Neural progenitor cell (in vitro differentiated cells): ENCODE measurements around the gene RSU1. TPM values are rescaled to one million over a fixed set of nuclear protein-coding genes. Genes with fewer than 3 reads are reported as not detected.

Experiments
- DNase-seq: peaks from one replicate; pipeline ENCODE4 v3.0.0-alpha.2; 2016; ENCODE audit warnings: low spot score
- H2AFZ ChIP-seq: fragments of 200-600 bp; sonication (generic); replicated peaks from 2 replicates; pipeline ENCODE4 v1.6.1; 2016; ENCODE audit warnings: antibody characterized with exemption
- H3F3A ChIP-seq: fragments of 200-600 bp; sonication (generic); 2 replicates; pipeline ENCODE4 v1.6.1; 2016; ENCODE audit warnings: antibody characterized with exemption, low read depth
- H3K27ac ChIP-seq: fragments of 200-600 bp; sonication (generic); 2 replicates; pipeline ENCODE4 v1.5.1; 2016; ENCODE audit warnings: mild to moderate bottlenecking
- H3K27me3 ChIP-seq: fragments of 200-600 bp; sonication (generic); 2 replicates; pipeline ENCODE4 v1.6.1; 2016; ENCODE audit warnings: mild to moderate bottlenecking, moderate library complexity
- H3K36me3 ChIP-seq: fragments of 200-600 bp; sonication (generic); 2 replicates; pipeline ENCODE4 v1.5.1; 2016
- H3K4me1 ChIP-seq: fragments of 200-600 bp; sonication (generic); 2 replicates; pipeline ENCODE4 v1.6.1; 2016; ENCODE audit warnings: mixed run types
- H3K4me2 ChIP-seq: fragments of 200-600 bp; sonication (generic); 2 replicates; pipeline ENCODE4 v1.6.1; 2016
- H3K4me3 ChIP-seq: fragments of 200-600 bp; sonication (generic); 2 replicates; pipeline ENCODE4 v1.5.1; 2016
- H3K79me2 ChIP-seq: fragments of 200-600 bp; sonication (generic); 2 replicates; pipeline ENCODE4 v1.6.1; 2016; ENCODE audit warnings: low read depth
- H3K9ac ChIP-seq: fragments of 200-600 bp; sonication (generic); 2 replicates; pipeline ENCODE4 v1.6.1; 2016
- H3K9me3 ChIP-seq: fragments of 200-600 bp; sonication (generic); 2 replicates; pipeline ENCODE4 v1.5.1; 2016; ENCODE audit warnings: low read depth
- H4K20me1 ChIP-seq: fragments of 200-600 bp; sonication (generic); 2 replicates; pipeline ENCODE4 v1.6.1; 2016; ENCODE audit warnings: low read depth
- H3K27ac Mint-ChIP-seq: 3 replicates; pipeline ENCODE4 v1.8.0; 2021; ENCODE audit warnings: mixed read lengths
- H3K27me3 Mint-ChIP-seq: 2 replicates; pipeline ENCODE4 v1.8.0; 2022; ENCODE audit warnings: low read depth, mild to moderate bottlenecking, inconsistent platforms, moderate library complexity, mixed read lengths; ENCODE audit not compliant: insufficient read depth
- H3K36me3 Mint-ChIP-seq: 3 replicates; pipeline ENCODE4 v1.8.0; 2021; ENCODE audit warnings: mixed read lengths
- H3K4me1 Mint-ChIP-seq: 3 replicates; pipeline ENCODE4 v1.8.0; 2021; ENCODE audit warnings: mixed read lengths
- H3K4me3 Mint-ChIP-seq: 3 replicates; pipeline ENCODE4 v1.8.0; 2021; ENCODE audit warnings: mild to moderate bottlenecking, moderate library complexity, mixed read lengths
- H3K9me3 Mint-ChIP-seq: 3 replicates; pipeline ENCODE4 v1.8.0; 2020; ENCODE audit warnings: mixed read lengths
- EZH2 ChIP-seq: fragments of 200-600 bp; sonication (generic); IDR thresholded peaks from 2 replicates; pipeline ENCODE4 v1.6.1; 2017; ENCODE audit warnings: antibody characterized with exemption, mild to moderate bottlenecking, moderate library complexity
- EZH2phosphoT487 ChIP-seq: fragments of 200-600 bp; sonication (generic); IDR thresholded peaks from 2 replicates; pipeline ENCODE4 v1.6.1; 2017; ENCODE audit warnings: antibody characterized with exemption
- total RNA-seq: library from RNA; depleted of rRNA; stranded (reverse); fragments of >200 nt; gene quantifications from 2 replicates; pipeline ENCODE4 v1.2.3, GENCODE V29; 2015; ENCODE audit warnings: low replicate concordance
- TF ChIP-seq, protein P1 (sequence below): fragments of 200-600 bp; sonication (generic); IDR thresholded peaks from 2 replicates; pipeline ENCODE4 v1.5.1; 2017; ENCODE audit warnings: antibody characterized with exemption, mild to moderate bottlenecking

Gene RSU1
- total RNA-seq, 1 donor from 2014 or later: 9.6 TPM

DNA sequence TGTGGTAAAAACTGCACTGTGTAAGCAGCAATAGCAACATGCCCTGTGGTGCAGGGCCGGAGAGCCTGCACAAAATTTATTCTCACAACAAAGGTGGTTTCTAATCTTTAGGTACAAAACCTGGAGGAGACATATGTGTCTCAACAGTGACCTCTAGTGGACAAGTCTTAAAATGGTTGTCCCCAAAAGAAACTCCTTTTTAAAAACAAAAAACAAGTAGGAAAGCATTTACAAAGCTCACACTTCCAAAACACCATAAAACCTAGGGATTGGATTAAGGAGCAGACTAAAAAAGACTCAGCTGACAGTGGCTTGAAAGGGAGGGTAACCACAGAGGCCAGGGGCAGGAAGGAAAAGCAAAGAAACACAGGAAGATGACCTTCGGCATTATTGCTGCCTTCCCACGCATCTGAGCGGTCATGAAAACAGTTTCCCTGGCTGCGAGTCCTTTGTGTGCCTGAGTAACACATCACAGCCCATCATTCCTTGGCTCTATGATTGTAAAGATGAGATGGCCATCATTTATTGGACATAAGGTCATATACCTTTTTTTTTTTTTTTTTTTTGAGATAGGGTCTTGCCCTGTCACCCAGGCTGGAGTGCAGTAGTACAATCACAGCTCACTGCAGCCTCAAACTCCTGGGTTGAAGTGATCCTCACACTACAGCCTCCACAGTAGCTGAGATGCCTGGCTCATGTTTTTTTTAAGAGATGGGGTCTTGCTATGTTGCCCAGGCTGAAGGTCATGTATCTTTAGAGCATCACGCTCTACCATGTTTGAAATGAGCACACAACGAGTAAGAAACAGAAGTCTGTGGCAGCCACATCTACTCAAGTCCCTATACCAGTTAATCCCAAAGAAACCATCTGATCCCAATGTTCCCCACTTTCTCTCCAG is 39.5 kb downstream of the RSU1 start:
- H3K27me3 Mint-ChIP-seq: no peaks in the 10 kb centered on the region
- no peak overlapping the region for H3K27ac ChIP-seq
- no peaks in the 10 kb centered on the region for H3K36me3 Mint-ChIP-seq
- no peaks in the 10 kb centered on the region for H3F3A ChIP-seq
- H3K9me3 Mint-ChIP-seq: no peaks in the 10 kb centered on the region
- H3K4me1 ChIP-seq: peaks cover 6% of the 10 kb centered on the region
- H3K4me1 Mint-ChIP-seq: peaks cover 5% of the 10 kb centered on the region
- no peak overlapping the region for H3K4me3 ChIP-seq
- peak; percentile 79 for DNase-seq
- H3K4me3 Mint-ChIP-seq: no peak overlapping the region
- no peaks in the 10 kb centered on the region for H3K9me3 ChIP-seq
- no peaks in the 10 kb centered on the region for H3K27me3 ChIP-seq
- no peak for TF ChIP-seq EZH2
- TF ChIP-seq, protein P1, sequence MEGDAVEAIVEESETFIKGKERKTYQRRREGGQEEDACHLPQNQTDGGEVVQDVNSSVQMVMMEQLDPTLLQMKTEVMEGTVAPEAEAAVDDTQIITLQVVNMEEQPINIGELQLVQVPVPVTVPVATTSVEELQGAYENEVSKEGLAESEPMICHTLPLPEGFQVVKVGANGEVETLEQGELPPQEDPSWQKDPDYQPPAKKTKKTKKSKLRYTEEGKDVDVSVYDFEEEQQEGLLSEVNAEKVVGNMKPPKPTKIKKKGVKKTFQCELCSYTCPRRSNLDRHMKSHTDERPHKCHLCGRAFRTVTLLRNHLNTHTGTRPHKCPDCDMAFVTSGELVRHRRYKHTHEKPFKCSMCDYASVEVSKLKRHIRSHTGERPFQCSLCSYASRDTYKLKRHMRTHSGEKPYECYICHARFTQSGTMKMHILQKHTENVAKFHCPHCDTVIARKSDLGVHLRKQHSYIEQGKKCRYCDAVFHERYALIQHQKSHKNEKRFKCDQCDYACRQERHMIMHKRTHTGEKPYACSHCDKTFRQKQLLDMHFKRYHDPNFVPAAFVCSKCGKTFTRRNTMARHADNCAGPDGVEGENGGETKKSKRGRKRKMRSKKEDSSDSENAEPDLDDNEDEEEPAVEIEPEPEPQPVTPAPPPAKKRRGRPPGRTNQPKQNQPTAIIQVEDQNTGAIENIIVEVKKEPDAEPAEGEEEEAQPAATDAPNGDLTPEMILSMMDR: peak; percentile 86
- TF ChIP-seq EZH2phosphoT487: no peak
- H2AFZ ChIP-seq: peak overlapping the region; percentile 45
- no peaks in the 10 kb centered on the region for H4K20me1 ChIP-seq
- no peak overlapping the region for H3K9ac ChIP-seq
- no peaks in the 10 kb centered on the region for H3K36me3 ChIP-seq
- H3K4me2 ChIP-seq: no peak overlapping the region
- no peaks in the 10 kb centered on the region for H3K79me2 ChIP-seq
- H3K27ac Mint-ChIP-seq: peak overlapping the region; percentile 72

DNA sequence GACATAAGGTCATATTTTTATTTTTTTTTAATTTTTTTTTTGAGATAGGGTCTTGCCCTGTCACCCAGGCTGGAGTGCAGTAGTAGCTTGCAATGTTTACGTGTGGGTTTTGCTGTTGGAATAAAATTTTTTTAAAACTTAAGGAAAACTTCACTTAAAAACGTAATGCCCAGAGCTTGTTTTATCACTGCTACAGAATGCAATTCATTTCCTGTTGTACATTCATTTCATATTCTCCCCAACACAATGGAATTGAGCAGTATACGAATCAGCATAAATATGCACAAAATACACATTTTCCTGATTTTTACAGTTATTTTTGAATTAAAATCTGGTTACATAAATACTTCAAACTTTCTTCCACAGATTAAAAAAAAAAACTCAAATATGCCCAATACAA is 40.3 kb downstream of the RSU1 start:
- Histone ChIP-seq H3K27ac (no peak overlapping the region), H3K36me3 (no peaks in the 10 kb centered on the region), H3K9me3 (no peaks in the 10 kb centered on the region), H3F3A (no peaks in the 10 kb centered on the region), H3K27me3 (no peaks in the 10 kb centered on the region), H3K9ac (no peak overlapping the region), H3K4me3 (no peak overlapping the region), H4K20me1 (no peaks in the 10 kb centered on the region), H3K4me2 (no peak overlapping the region), H2AFZ (no peak overlapping the region), H3K79me2 (no peaks in the 10 kb centered on the region), H3K4me1 (no peaks in the 10 kb centered on the region)
- DNase-seq: no peak
- Mint-ChIP-seq H3K27me3 (no peaks in the 10 kb centered on the region), H3K4me3 (no peak overlapping the region), H3K4me1 (peaks cover 5% of the 10 kb centered on the region), H3K27ac (no peak overlapping the region), H3K9me3 (no peaks in the 10 kb centered on the region), H3K36me3 (no peaks in the 10 kb centered on the region)
- TF ChIP-seq, protein P1: no peak
- TF ChIP-seq EZH2phosphoT487: no peak
- no peak for TF ChIP-seq EZH2

GRCh38 chr10:16773334-16773733 is 43.9 kb downstream of the RSU1 start:
- Mint-ChIP-seq H3K4me3 (no peak overlapping the region), H3K4me1 (peaks cover 5% of the 10 kb centered on the region), H3K27me3 (peaks cover 3% of the 10 kb centered on the region), H3K36me3 (no peaks in the 10 kb centered on the region), H3K9me3 (no peaks in the 10 kb centered on the region), H3K27ac (no peak overlapping the region)
- H3K27ac ChIP-seq: no peak overlapping the region
- no peak overlapping the region for H3K4me2 ChIP-seq
- DNase-seq: no peak
- H3K4me1 ChIP-seq: no peaks in the 10 kb centered on the region
- H3K36me3 ChIP-seq: no peaks in the 10 kb centered on the region
- H3K4me3 ChIP-seq: no peak overlapping the region
- H4K20me1 ChIP-seq: no peaks in the 10 kb centered on the region
- H3F3A ChIP-seq: no peaks in the 10 kb centered on the region
- TF ChIP-seq EZH2phosphoT487 (no peak), EZH2 (no peak)
- TF ChIP-seq, protein P1: no peak
- H3K79me2 ChIP-seq: no peaks in the 10 kb centered on the region
- H3K9ac ChIP-seq: no peak overlapping the region
- no peaks in the 10 kb centered on the region for H3K27me3 ChIP-seq
- H2AFZ ChIP-seq: no peak overlapping the region
- H3K9me3 ChIP-seq: no peaks in the 10 kb centered on the region
